GM12878 (cell line): ENCODE data around the gene CREBRF. TPM values are rescaled to one million over a fixed set of nuclear protein-coding genes. Genes with fewer than 3 reads are reported as not detected.

ENCODE experiments used
- ATAC-seq: fragments of 200-7000 bp; cut with Tn5 transposase; 3 replicates; pipeline ENCODE4 v1.9.1; 2020; ENCODE audit warnings: mild to moderate bottlenecking, moderate library complexity
- BruUV-seq: library from RNA; stranded (reverse); fragments of 400-500 nt; replicated peaks from 2 replicates; lab custom pipeline; 2021; lab: Mats Ljungman, UMichigan
- CTCF ChIA-PET: fragments of 300-600 bp; sonication (Branson Sonifier 250); formaldehyde crosslinking; extraction: SDS; loops from one replicate; lab custom pipeline; 2021; ENCODE audit warnings: inconsistent platforms; lab: Yijun Ruan, JAX
- POLR2A ChIA-PET: fragments of 350-600 bp; formaldehyde crosslinking; extraction: SDS; loops from one replicate; lab custom pipeline; 2021; ENCODE audit warnings: inconsistent platforms; lab: Charles Lee
- RAD21 ChIA-PET: fragments of 300-600 bp; sonication (Branson Sonifier 250); formaldehyde crosslinking; loops from one replicate; lab custom pipeline; 2023; ENCODE audit warnings: antibody characterized with exemption; ENCODE audit not compliant: unreplicated experiment; lab: Charles Lee
- SMC1A ChIA-PET: fragments of 300-600 bp; sonication (Branson Sonifier 250); formaldehyde crosslinking; loops from one replicate; lab custom pipeline; 2023; ENCODE audit not compliant: unreplicated experiment, uncharacterized antibody; lab: Charles Lee
- DNase-seq: peaks from one replicate; pipeline ENCODE4 v3.0.0-alpha.2; 2011; ENCODE audit warnings: low read depth, low spot score
- FAIRE-seq: peaks from 3 replicates; lab custom pipeline; 2011; peaks lifted over from hg19 to GRCh38; lab: Jason Lieb, UNC
- H2AFZ ChIP-seq: 2 replicates; pipeline ENCODE4 v1.6.0; 2011; ENCODE audit warnings: low read depth, low read length, control low read depth; ENCODE audit not compliant: control insufficient read depth
- H3K27ac ChIP-seq: 2 replicates; pipeline ENCODE4 v1.5.1; 2011; ENCODE audit warnings: control low read depth; ENCODE audit not compliant: control insufficient read depth, insufficient read depth
- H3K27me3 ChIP-seq, 2 experiments: replicated peaks in 1 of 2; 2 replicates each; pipeline versions ENCODE4 v1.6.0 to v1.6.1; 2011; ENCODE audit warnings: low read length in 1 of 2; ENCODE audit not compliant: control insufficient read depth in 2 of 2, insufficient read depth in 2 of 2
- H3K36me3 ChIP-seq, 2 experiments: 2 replicates each; pipeline ENCODE4 v1.5.1; 2011; ENCODE audit warnings: low read length in 1 of 2; ENCODE audit not compliant: control insufficient read depth in 2 of 2, insufficient read depth in 2 of 2
- H3K4me1 ChIP-seq: 2 replicates; pipeline ENCODE4 v1.6.1; 2011; ENCODE audit warnings: mild to moderate bottlenecking, low read length, moderate library complexity, mixed read lengths; ENCODE audit not compliant: control insufficient read depth, insufficient read depth
- H3K4me2 ChIP-seq: 2 replicates; pipeline ENCODE4 v1.6.0; 2011; ENCODE audit warnings: control low read depth; ENCODE audit not compliant: control insufficient read depth, insufficient read depth
- H3K4me3 ChIP-seq: fragments of 200-600 bp; sonication (generic); 2 replicates; pipeline ENCODE4 v1.5.1; 2016
- H3K79me2 ChIP-seq: 2 replicates; pipeline ENCODE4 v1.6.0; 2011; ENCODE audit warnings: low read length; ENCODE audit not compliant: control insufficient read depth, insufficient read depth
- H3K9ac ChIP-seq: 2 replicates; pipeline ENCODE4 v1.8.0; 2011; ENCODE audit warnings: low read length, control low read depth, mixed read lengths; ENCODE audit not compliant: control insufficient read depth, insufficient read depth
- H3K9me3 ChIP-seq: replicated peaks from 3 replicates; pipeline ENCODE4 v1.5.1; 2011; ENCODE audit warnings: mild to moderate bottlenecking, low read length; ENCODE audit not compliant: control insufficient read depth, insufficient read depth
- H4K20me1 ChIP-seq: 2 replicates; pipeline ENCODE4 v1.6.0; 2011; ENCODE audit not compliant: control insufficient read depth, insufficient read depth
- BMI1 ChIP-seq: fragments of 450-650 bp; IDR thresholded peaks from 2 replicates; pipeline ENCODE4 v1.6.1; 2016; ENCODE audit warnings: mild to moderate bottlenecking, moderate library complexity, borderline replicate concordance
- CBFB ChIP-seq: IDR thresholded peaks from 2 replicates; pipeline ENCODE4 v1.6.1; 2016; ENCODE audit warnings: antibody characterized with exemption, low read depth
- FOXK2 ChIP-seq: fragments of 450-650 bp; IDR thresholded peaks from 2 replicates; pipeline ENCODE4 v1.6.1; 2017; ENCODE audit warnings: mild to moderate bottlenecking, moderate library complexity
- KAT2A ChIP-seq: conservative IDR thresholded peaks from 2 replicates; pipeline ENCODE4 v1.6.1; 2011; ENCODE audit warnings: low read depth, low read length; ENCODE audit not compliant: control insufficient read depth
- NBN ChIP-seq: fragments of 450-650 bp; IDR thresholded peaks from 2 replicates; pipeline ENCODE4 v1.6.1; 2016
- POLR2A ChIP-seq: IDR thresholded peaks from 2 replicates; pipeline ENCODE4 v1.6.1; 2011; ENCODE audit warnings: low read depth, mild to moderate bottlenecking, low read length
- RFX5 ChIP-seq: IDR thresholded peaks from 2 replicates; pipeline ENCODE4 v1.6.1; 2011; ENCODE audit warnings: low read depth, low read length, improper control_type of control experiment
- SREBF2 ChIP-seq: IDR thresholded peaks from 2 replicates; pipeline ENCODE4 v1.6.1; 2012; ENCODE audit warnings: mild to moderate bottlenecking, low read length
- USF2 ChIP-seq: IDR thresholded peaks from 2 replicates; pipeline ENCODE4 v1.6.1; 2011; ENCODE audit warnings: low read depth, low read length, improper control_type of control experiment, borderline replicate concordance
- whole genome bisulfite sequencing: methylation state at CpG from one replicate; pipeline ENCODE4 v1.1.6; 2016; ENCODE audit warnings: low lambda C conversion rate; ENCODE audit not compliant: insufficient replicate concordance, insufficient coverage; ENCODE audit errors: missing lambda C conversion rate; 5-methylcytosine and 5-hydroxymethylcytosine counted together
- in situ Hi-C: fragments of 300-500 bp; cut with MboI; formaldehyde crosslinking; loops from 9 replicates; pipeline ENCODE4 v1.14.3; 2018; ENCODE audit warnings: mixed read lengths
- intact Hi-C: fragments of 100-400 bp; cut with micrococcal nuclease; formaldehyde crosslinking; loops from one replicate; pipeline ENCODE4 v1.14.2; 2022; ENCODE audit not compliant: unreplicated experiment
- polyA plus RNA-seq, 11 experiments: library from polyadenylated mRNA; depleted of rRNA in 4 of 11; unstranded in 6 of 11; stranded (reverse) in 5 of 11; fragments of >200 nt; fragmentation: Nextera tagmentation in 4 of 11; fragmentation: Illumina TruSeq in 1 of 11; extraction: Ambion mirVana in 4 of 11; extraction: Trizol in 1 of 11; gene quantifications; 1 replicate in 1 of 11; 2 replicates in 10 of 11; pipeline versions ENCODE4 v1.2.1 to v1.2.3, GENCODE V29; 2011 to 2016; ENCODE audit warnings: inconsistent platforms in 2 of 11, missing spikeins in 2 of 11, low read depth in 1 of 11
- total RNA-seq, 4 experiments: library from RNA; depleted of rRNA in 3 of 4; stranded (reverse); fragments of >200 nt in 3 of 4; fragmentation: Illumina TruSeq in 1 of 4; extraction: Trizol in 1 of 4; gene quantifications; 2 replicates each; pipeline versions ENCODE4 v1.2.1 to v1.2.3, GENCODE V29; 2013 to 2021
- TF ChIP-seq, protein P1 (sequence below): fragments of 450-650 bp; IDR thresholded peaks from 2 replicates; pipeline ENCODE4 v1.6.1; 2014; ENCODE audit warnings: mild to moderate bottlenecking
- TF ChIP-seq, protein P2 (sequence below): fragments of 450-650 bp; IDR thresholded peaks from 2 replicates; pipeline ENCODE4 v1.6.1; 2017; ENCODE audit warnings: mild to moderate bottlenecking, moderate library complexity
- TF ChIP-seq, protein P3 (sequence below): fragments of 450-650 bp; IDR thresholded peaks from 2 replicates; pipeline ENCODE4 v1.6.1; 2017; ENCODE audit warnings: antibody characterized with exemption, mild to moderate bottlenecking, moderate library complexity

CREBRF gene
- total and polyA plus RNA-seq, 10 of the 15 experiments (the other 5 are each of a cell fraction or from before 2014, with no cell fraction given): 1.2 to 12.7 (median 3.9) TPM

DNA sequence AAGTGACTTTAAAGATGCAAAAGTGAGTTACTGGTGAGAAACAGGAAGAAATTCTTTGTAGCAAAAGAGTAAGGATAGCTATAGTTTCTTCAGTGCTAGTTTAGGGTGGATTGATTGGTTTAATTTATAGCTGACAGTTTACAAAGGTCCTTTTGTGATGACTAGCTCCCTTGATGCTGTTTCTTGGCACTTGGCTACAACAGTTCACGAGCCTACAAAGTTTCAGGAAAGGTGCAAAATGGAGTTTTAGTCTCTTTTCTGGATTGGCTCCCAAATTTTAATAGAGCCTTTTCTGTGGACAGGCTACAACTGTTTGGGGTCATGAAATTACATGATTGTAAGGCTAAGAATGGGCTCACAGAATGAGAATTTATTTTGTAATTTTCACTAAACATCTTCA is 47.3 kb downstream of the CREBRF start:
- Histone ChIP-seq H3K4me3 (no peak overlapping the region), H3K9ac (no peak overlapping the region), H4K20me1 (no peaks in the 10 kb centered on the region), H3K27me3 (no peaks in the 10 kb centered on the region), H3K79me2 (no peaks in the 10 kb centered on the region), H3K4me1 (no peaks in the 10 kb centered on the region), H3K4me2 (no peak overlapping the region), H3K27ac (no peak overlapping the region), H3K9me3 (peaks cover 5% of the 10 kb centered on the region; the same call in 2 of the 3 replicates), H2AFZ (no peak overlapping the region), H3K36me3 (no peaks in the 10 kb centered on the region; a peak in 1 of 4 replicates)
- ChIA-PET SMC1A (interaction anchor here (1.2 kb wide), 1 partner anchor 126 kb away, joined by 4 read pairs; no protein-coding TSS in a partner anchor), RAD21 (no interaction called here), POLR2A (no interaction called here), CTCF (no interaction called here)
- ATAC-seq: no peak
- no peak for FAIRE-seq
- intact Hi-C loops: no loop called here
- WGBS: 18% methylated on average over 1 of the region's 1 CpG
- DNase-seq: no peak
- TF ChIP-seq BMI1 (no peak), NBN (no peak), USF2 (no peak), FOXK2 (no peak), RFX5 (no peak), SREBF2 (no peak), KAT2A (no peak), POLR2A (no peak), CBFB (no peak)
- TF ChIP-seq, protein P1, sequence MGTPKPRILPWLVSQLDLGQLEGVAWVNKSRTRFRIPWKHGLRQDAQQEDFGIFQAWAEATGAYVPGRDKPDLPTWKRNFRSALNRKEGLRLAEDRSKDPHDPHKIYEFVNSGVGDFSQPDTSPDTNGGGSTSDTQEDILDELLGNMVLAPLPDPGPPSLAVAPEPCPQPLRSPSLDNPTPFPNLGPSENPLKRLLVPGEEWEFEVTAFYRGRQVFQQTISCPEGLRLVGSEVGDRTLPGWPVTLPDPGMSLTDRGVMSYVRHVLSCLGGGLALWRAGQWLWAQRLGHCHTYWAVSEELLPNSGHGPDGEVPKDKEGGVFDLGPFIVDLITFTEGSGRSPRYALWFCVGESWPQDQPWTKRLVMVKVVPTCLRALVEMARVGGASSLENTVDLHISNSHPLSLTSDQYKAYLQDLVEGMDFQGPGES: no peak
- TF ChIP-seq, protein P2, sequence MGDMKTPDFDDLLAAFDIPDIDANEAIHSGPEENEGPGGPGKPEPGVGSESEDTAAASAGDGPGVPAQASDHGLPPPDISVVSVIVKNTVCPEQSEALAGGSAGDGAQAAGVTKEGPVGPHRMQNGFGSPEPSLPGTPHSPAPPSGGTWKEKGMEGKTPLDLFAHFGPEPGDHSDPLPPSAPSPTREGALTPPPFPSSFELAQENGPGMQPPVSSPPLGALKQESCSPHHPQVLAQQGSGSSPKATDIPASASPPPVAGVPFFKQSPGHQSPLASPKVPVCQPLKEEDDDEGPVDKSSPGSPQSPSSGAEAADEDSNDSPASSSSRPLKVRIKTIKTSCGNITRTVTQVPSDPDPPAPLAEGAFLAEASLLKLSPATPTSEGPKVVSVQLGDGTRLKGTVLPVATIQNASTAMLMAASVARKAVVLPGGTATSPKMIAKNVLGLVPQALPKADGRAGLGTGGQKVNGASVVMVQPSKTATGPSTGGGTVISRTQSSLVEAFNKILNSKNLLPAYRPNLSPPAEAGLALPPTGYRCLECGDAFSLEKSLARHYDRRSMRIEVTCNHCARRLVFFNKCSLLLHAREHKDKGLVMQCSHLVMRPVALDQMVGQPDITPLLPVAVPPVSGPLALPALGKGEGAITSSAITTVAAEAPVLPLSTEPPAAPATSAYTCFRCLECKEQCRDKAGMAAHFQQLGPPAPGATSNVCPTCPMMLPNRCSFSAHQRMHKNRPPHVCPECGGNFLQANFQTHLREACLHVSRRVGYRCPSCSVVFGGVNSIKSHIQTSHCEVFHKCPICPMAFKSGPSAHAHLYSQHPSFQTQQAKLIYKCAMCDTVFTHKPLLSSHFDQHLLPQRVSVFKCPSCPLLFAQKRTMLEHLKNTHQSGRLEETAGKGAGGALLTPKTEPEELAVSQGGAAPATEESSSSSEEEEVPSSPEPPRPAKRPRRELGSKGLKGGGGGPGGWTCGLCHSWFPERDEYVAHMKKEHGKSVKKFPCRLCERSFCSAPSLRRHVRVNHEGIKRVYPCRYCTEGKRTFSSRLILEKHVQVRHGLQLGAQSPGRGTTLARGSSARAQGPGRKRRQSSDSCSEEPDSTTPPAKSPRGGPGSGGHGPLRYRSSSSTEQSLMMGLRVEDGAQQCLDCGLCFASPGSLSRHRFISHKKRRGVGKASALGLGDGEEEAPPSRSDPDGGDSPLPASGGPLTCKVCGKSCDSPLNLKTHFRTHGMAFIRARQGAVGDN: no peak
- TF ChIP-seq, protein P3, sequence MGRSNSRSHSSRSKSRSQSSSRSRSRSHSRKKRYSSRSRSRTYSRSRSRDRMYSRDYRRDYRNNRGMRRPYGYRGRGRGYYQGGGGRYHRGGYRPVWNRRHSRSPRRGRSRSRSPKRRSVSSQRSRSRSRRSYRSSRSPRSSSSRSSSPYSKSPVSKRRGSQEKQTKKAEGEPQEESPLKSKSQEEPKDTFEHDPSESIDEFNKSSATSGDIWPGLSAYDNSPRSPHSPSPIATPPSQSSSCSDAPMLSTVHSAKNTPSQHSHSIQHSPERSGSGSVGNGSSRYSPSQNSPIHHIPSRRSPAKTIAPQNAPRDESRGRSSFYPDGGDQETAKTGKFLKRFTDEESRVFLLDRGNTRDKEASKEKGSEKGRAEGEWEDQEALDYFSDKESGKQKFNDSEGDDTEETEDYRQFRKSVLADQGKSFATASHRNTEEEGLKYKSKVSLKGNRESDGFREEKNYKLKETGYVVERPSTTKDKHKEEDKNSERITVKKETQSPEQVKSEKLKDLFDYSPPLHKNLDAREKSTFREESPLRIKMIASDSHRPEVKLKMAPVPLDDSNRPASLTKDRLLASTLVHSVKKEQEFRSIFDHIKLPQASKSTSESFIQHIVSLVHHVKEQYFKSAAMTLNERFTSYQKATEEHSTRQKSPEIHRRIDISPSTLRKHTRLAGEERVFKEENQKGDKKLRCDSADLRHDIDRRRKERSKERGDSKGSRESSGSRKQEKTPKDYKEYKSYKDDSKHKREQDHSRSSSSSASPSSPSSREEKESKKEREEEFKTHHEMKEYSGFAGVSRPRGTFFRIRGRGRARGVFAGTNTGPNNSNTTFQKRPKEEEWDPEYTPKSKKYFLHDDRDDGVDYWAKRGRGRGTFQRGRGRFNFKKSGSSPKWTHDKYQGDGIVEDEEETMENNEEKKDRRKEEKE: no peak
- in situ Hi-C loops: no loop called here
- no TSS peak for BruUV-seq
